ELR (cell line): ENCODE results near the gene WDR81.
"Not testable (repeated sequence)": the region's sequence is repeated elsewhere in the genome, so short reads cannot be mapped to it uniquely, and the experiment has no call there.

Experiments
- DNase-seq: peaks from one replicate; pipeline ENCODE4 v3.0.0-alpha.2; 2015; ENCODE audit warnings: low read depth

WDR81 gene

DNA sequence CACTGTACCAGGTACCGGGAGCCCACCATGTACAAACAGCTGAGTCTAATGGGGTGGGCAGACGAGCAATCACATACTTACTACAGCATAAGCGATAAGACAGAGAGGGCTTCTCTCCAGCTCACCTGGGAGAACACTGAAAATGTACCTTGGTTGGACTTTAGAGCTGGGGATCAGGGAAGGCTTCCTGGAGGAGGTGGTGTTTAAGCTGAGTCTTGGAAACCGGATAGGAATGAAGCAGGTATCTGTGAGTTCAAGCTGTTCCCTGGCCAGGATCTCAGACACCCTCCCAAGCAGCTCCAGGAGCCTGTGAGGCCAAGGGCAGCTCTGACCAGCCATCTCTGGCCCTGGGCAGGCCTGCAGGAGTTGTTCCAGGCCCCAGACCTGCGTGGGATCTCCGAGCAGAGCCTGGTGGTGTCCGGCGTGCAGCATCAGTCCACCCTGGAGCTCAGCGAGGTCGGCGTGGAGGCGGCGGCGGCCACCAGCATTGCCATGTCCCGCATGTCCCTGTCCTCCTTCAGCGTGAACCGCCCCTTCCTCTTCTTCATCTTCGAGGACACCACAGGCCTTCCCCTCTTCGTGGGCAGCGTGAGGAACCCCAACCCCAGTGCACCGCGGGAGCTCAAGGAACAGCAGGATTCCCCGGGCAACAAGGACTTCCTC lies 29.4 kb downstream of the WDR81 start:
- DNase-seq = no peak

DNA sequence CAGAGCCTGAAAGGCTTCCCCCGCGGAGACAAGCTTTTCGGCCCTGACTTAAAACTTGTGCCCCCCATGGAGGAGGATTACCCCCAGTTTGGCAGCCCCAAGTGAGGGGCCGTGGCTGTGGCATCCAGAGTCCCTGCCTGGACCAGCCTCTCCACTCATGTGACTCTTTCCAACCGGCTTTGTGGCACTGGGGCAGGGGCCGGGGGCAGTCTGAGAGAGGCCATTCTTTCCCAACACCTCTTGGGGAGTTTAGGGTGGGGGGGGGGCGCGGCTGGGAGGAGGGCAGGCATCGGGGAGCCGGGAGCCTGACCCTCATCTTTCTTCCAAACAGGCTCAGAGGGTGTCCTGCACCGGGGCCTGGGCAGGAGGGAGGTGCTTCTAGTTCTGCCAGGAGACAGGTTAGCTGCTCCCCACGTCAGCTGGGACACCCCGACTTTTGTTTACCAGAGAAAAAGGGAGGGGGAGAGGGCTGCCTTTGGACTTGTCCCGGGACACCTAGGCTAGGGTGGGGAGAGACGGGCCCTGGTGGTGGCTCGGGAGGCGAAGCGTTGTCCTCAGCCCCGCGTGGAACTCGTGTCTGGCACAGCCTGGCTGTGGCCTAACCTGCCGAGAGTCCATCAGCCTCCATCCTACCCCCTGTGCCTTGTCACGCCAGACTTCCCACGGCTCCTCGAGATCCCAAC lies 30.1 kb downstream of the WDR81 start:
- DNase-seq = no peak

DNA sequence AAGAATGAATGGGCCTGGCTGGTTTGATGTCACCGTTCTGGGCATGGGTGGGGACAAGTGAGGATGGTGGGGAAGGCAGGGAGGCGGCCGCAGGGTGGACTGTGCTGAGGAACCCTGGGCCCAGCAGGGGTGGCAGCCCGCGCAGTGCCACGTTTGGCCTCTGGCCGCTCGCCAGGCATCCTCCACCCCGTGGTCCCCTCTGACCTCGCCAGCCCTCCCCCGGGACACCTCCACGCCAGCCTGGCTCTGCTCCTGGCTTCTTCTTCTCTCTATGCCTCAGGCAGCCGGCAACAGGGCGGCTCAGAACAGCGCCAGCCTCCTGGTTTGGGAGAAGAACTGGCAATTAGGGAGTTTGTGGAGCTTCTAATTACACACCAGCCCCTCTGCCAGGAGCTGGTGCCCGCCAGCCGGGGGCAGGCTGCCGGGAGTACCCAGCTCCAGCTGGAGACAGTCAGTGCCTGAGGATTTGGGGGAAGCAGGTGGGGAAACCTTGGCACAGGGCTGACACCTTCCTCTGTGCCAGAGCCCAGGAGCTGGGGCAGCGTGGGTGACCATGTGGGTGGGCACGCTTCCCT lies 30.8 kb downstream of the WDR81 start:
- DNase-seq = no peak

DNA sequence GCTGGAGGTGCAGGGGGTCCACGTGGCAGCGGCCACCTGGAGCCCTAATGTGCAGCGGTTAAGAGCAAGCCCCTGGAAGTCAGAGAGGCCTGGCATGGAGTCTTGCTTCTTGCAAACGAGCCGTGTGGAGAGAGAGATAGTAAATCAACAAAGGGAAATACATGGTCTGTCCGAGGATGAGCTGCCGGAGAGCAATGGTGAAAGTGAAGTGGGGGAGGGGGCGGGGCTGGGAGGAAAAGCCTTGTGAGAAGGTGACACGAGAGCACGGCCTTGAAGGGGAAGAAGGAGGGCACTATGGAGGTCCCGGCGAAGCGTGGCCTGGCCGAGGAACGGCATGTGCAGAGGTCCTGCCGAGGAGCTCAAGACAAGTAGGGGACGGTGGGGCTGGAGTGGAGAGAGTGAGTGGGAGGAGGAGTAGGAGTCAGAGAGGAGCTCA lies 31.3 kb downstream of the WDR81 start:
- no peak for DNase-seq

DNA sequence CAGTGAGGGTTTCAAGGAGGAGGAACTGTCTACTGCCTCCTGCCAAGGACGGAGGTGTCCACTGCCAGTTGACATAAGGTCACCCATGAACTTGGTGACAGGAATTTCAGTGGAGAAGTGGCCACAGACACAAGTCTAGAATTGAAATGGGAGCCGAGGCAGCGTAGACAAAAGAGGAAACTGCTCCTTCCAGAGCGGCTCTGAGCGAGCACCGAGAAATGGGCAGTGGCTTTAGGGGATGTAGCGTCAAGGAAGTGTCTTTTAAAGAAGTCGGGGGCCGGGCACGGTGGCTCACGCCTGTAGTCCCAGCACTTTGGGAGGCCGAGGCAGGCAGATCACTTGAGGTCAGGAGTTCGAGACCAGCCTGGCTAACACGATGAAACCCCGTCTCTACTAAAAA lies 34.3 kb downstream of the WDR81 start:
- DNase-seq = no peak

DNA sequence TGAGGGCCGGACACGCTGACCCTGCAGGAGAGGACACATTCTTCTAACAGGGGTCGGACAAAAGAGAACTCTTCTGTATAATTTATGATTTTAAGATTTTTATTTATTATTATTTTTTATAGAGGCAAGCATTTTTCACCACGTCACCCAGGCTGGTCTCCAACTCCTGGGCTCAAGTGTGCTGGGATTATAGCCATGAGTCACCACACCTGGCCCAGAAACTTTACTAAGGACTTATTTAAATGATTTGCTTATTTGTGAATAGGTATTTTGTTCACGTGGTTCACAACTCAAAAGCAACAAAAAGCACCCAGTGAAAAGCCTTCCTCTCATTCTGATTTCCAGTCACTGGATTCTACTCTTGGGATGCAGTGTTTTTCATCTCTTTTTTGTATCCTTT lies 35.0 kb downstream of the WDR81 start:
- no peak for DNase-seq

DNA sequence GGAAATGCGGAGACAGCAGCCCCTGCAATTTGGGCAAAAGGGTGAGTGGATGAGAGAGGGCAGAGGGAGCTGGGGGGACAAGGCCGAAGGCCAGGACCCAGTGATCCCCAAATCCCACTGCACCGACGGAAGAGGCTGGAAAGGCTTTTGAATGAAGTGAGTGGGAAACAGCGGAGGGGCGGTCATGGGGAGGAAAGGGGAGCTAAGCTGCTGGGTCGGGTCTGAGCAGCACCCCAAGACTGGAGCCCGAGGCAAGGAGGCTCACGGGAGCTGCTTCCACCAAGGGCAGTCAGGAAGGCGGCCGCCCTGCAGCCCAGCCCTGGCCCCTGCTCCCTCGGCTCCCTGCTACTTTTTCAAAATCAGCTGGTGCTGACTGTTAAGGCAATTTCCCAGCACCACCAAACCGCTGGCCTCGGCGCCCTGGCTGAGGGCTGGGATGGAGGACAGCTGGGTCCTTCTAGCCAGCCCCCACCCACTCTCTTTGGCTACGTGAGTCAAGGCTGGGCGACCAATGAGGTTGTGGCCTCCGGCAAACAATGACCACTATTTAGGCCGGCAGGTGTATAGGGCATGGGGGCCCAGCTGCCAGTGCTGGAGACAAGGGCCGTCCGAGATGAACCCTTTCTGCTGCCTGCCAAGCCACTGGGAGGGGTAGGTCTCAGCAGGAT lies 37.9 kb downstream of the WDR81 start:
- DNase-seq = no peak

DNA sequence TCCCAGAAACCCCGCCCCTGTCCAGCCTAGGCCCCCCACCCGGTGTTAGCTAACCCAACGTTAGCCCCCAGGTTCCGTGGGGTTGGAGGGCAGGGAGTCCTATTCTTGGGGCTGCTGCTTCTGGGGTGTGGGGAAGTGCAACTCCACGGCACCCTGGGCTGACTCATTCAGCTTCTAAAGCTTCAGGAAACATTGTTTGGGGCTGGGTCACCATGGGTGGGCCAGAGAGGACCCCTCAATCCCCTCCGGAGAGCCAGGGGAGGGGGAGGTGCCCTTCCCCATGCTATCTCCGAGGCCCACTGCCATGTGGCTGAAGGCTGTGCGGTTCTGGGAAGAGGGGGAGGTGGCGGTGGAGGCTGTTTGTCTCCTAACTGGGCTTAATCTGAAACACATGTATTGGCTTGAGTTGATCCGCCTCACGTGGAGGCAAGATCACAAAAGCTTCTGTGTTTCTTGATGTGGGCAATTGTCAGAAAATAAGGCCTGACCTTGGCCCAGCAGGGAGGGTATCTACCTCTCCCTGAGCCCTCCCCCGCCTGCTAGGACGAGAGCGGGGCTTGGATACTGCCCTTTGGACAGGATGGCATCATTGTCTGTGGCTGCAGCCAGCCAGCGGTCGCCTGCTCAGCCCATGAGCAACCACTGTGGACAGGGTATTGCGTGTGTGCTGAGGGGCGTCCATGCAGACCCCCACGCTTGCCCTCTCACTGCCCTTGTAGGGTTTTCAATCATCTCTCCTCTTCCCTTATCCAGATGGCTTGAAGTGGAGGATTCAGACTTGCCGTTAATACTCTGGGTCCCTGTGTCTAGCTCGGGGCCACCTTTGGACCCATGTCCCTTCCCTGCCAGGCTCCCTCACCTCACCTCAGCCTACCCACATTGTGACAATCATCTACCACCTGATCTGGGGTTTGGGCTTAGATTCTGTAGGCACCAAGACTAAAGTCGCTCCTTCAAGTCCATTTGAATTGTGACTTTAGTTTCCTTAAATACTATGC lies 38.7 kb downstream of the WDR81 start:
- peak; percentile 40 for DNase-seq

DNA sequence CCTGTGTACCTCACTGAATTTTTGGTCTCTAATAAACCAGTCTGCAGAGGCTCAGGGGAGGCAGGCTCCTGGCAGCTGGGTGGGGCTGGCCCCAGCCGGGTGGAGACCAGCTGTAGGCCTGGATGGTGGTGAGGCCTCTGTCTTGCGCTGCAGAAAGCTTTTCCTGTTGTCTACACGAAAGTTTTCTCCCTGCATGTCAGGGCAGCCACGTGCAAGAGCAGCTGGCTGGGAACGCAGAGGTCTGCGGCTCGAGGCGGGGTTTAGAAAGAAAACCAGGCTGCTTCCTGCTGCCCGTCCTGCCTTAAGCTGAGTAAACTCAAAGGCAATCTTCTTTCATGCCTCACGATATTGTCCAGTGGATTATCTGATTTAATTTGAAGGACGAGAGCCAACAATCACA lies 39.8 kb downstream of the WDR81 start:
- DNase-seq = no peak

DNA sequence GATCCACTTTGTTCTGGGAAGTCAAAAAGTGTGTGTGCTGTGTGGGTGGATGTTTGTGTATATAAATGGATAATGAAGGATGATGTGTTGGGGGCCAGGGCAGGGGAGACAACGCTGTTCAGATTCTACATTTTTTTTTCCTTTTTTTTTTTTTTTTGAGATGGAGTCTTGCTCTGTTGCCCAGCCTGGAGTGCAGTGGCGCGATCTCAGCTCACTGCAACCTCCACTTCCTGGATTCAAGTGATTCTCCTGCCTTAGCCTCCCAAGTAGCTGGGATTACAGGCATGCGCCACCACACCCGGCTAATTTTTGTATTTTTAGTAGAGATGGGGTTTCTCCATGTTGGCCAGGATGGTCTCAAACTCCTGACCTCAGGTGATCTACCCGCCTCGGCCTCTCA lies 40.2 kb downstream of the WDR81 start:
- DNase-seq = not testable (repeated sequence)

DNA sequence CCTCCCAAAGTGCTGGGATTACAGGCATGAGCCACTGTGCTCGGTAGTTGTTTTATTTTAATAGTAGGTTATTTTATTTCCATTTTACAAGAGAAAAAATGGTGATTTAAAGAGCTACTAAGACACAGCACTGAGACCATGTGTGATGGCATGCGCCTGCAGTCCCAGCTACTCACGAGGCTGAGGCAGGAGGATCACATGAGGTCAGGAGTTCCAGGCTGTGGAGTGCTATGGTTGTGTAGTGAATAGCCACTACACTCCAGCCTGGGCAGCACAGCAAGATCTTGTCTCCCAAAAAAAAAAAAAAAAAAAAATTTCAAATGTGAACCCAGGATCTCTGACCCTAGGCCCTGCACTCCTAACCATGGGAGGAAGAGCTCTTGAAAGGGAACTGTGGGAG lies 41.1 kb downstream of the WDR81 start:
- DNase-seq = no peak

DNA sequence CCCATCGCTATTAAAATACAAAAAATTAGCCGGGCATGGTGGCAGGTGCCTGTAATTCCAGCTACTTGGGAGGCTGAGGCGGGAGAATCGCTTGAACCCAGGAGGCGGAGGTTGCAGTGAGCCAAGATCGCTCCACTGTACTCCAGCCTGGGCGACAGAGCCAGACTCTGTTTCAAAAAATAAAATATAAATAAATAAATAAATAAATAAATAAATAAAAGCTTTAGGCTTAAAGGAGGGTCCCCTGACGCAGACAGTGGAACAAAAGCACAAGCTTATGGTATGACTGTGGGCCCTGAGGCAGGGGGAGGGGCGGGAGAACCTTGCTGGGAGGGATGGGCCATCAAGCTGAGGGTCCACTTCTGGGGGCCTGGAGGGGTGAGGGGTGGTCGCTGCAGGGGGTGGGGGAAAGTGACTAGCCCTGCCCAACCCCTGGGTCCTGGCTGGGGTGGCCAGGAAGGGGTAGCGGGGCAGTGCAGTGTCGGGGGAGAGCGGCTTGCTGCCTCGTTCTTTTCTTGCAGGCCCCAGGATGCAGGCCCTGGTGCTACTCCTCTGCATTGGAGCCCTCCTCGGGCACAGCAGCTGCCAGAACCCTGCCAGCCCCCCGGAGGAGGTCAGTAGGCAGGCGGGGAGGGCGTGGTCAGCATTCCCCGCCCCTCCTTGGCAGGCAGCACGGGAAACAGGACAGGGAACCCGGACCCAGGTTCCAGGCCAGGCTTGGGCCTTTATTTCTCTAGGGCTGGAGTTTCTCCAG lies 42.1 kb downstream of the WDR81 start:
- no peak for DNase-seq

DNA sequence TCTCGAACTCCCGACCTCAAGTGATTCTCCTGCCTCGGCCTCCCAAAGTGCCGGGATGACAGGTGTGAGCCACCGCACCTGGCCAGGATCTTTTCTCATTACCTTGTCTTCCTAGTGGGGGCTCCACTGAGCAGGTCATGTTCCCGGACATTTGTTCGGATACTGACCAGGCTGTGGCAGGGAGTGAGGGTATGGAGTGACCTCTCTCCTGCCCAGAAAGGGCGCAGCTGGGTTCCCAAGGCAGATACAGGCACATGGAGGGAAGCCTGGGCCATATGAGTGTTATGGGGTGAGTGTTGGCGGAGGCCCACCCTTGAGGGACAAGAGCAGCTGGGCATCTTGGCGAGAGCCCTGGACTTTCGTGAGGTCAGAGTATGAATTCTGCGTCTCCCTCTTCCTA lies 42.9 kb downstream of the WDR81 start:
- DNase-seq = no peak

DNA sequence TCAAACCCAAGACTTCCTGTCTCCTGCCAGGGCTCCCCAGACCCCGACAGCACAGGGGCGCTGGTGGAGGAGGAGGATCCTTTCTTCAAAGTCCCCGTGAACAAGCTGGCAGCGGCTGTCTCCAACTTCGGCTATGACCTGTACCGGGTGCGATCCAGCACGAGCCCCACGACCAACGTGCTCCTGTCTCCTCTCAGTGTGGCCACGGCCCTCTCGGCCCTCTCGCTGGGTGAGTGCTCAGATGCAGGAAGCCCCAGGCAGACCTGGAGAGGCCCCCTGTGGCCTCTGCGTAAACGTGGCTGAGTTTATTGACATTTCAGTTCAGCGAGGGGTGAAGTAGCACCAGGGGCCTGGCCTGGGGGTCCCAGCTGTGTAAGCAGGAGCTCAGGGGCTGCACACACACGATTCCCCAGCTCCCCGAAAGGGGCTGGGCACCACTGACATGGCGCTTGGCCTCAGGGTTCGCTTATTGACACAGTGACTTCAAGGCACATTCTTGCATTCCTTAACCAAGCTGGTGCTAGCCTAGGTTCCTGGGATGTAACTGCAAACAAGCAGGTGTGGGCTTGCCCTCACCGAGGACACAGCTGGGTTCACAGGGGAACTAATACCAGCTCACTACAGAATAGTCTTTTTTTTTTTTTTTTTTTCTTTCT lies 45.4 kb downstream of the WDR81 start:
- DNase-seq = no peak

DNA sequence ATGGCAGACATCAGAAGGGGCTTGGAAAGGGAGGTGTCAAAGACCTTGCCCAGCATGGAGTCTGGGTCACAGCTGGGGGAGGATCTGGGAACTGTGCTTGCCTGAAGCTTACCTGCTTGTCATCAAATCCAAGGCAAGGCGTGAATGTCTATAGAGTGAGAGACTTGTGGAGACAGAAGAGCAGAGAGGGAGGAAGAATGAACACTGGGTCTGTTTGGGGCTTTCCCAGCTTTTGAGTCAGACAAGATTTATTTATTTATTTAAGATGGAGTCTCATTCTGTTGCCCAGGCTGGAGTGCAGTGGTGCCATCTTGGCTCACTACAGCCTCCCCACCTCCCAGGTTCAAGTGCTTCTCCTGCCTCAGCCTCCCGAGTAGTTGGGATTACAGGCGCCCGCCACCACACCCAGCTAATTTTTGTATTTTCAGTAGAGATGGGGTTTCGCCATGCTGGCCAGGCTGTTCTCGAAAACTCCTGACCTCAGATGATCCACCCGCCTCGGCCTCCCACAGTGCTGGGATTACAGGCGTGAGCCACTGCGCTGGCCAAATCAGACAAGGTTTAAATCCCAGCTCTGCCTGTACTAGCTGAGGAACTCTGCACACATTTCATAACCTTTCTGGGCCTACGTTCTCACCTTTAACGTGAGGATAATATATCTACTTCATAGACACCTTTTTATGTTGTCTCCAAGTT lies 48.6 kb downstream of the WDR81 start:
- DNase-seq = peak; percentile 57

DNA sequence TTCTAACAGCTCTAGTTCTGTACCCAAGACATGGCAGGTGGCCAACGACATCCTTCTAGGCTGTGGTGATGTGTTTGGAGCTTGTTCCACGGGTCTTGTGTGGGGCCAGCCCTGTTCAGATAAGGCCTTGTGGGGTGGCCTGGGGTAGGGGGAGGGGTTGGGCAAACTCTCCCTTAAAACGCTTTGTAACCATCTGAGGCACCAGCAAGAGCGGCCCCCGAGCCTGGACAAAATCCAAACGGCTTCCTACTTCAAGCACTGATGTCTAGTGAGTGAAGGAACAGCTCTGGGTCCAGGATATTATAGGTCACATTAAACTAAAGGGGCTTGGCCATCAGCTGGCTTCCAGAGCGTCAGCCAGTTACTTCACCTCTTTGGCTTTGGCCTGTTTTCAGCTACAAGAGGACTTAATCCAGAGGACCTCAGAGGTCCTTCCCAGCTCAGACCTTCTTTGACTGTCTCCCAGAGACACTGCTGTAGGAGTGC lies 49.2 kb downstream of the WDR81 start:
- DNase-seq = no peak

DNA sequence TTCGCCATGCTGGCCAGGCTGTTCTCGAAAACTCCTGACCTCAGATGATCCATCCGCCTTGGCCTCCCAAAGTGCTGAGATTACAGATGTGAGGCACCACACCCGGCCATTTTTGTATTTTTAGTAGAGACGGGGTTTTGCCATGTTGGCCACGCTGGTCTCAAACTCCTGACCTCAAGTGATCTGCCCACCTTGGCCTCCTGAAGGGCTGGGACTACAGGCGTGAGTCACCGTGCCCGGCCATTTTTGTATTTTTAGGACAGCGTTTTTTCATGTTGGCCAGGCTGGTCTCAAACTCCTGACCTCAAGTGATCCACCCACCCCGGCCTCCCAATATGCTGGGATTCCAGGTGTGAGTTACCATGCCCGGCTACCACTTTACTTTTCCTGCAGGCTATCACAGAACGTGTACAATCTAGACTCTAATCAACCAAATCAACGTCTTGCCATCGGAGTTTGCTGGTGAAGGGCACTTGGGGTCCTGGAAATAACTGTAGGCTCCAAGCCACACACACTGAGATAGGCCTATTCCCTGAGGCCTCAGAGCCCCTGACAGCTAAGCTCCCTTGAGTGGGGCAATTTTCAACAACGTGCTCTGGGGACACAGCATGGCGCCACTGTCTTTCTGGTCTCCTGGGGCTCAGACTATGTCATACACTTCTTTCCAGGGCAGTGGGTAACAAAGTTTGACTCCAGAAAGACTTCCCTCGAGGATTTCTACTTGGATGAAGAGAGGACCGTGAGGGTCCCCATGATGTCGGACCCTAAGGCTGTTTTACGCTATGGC lies 50.1 kb downstream of the WDR81 start:
- DNase-seq = no peak

DNA sequence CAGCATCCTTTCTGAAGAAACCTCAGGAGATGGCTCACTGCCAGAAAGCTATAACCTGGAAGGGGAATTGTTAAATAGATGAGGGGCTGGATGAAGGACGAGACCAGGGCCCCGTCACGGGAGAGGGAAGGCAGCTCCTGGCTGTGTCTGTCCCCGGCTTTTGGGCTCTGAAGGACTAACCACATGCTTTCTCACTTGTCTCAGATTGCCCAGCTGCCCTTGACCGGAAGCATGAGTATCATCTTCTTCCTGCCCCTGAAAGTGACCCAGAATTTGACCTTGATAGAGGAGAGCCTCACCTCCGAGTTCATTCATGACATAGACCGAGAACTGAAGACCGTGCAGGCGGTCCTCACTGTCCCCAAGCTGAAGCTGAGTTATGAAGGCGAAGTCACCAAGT lies 51.8 kb downstream of the WDR81 start:
- no peak for DNase-seq

DNA sequence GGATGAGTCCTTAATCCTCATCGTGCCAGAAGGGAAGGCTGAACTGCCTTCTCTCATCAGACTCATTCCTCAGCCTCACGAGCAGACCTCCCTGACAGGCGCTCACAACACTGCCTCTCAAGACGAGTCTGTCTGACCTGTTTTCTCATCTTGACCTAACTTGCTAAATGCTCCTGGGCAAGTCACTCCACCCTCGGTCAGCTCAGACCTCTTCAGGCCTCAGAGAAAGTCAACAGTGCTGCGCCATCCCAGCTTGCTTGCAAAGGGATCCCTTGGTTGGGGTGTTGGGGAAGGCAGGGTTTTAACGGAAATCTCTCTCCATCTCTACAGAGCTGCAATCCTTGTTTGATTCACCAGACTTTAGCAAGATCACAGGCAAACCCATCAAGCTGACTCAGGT lies 52.4 kb downstream of the WDR81 start:
- no peak for DNase-seq
